ENCODE results near the gene DENND10.
"Not testable (repeated sequence)": the region's sequence is repeated elsewhere in the genome, so short reads cannot be mapped to it uniquely, and the experiment has no call there.

The DENND10 gene

GRCh38 chr10:119149729-119150128, 45.8 kb downstream of the DENND10 start:
- no peak overlapping the region for H3K4me3 ChIP-seq (ENCODE audit: low read length)
- H3K4me1 ChIP-seq (ENCODE audit: control insufficient read depth, insufficient read depth, low read length) = no peaks in the 10 kb centered on the region
- WGBS (ENCODE audit: insufficient coverage, insufficient read length) = no CpG with 5 or more reads among the region's 13 CpGs
- no peak overlapping the region for H3K27ac ChIP-seq (ENCODE audit: low read length)
- H3K36me3 ChIP-seq (ENCODE audit: control insufficient read depth, insufficient read depth, low read length) = peaks cover 3% of the 10 kb centered on the region; the same call in 1 of the 2 replicates
- DNase-seq (ENCODE audit: low read depth, low spot score) = no peak
- H3K27me3 ChIP-seq (ENCODE audit: control insufficient read depth, insufficient read depth, low read length) = no peaks in the 10 kb centered on the region
- H3K9me3 ChIP-seq (ENCODE audit: control insufficient read depth, insufficient read depth, low read length) = no peaks in the 10 kb centered on the region

GRCh38 chr10:119151601-119152000, 47.7 kb downstream of the DENND10 start:
- not testable (repeated sequence) for DNase-seq (ENCODE audit: low read depth, low spot score); H3K4me3 ChIP-seq (ENCODE audit: low read length); H3K36me3 ChIP-seq (ENCODE audit: control insufficient read depth, insufficient read depth, low read length); H3K4me1 ChIP-seq (ENCODE audit: control insufficient read depth, insufficient read depth, low read length); H3K9me3 ChIP-seq (ENCODE audit: control insufficient read depth, insufficient read depth, low read length); H3K27ac ChIP-seq (ENCODE audit: low read length); H3K27me3 ChIP-seq (ENCODE audit: control insufficient read depth, insufficient read depth, low read length)
- WGBS (ENCODE audit: insufficient coverage, insufficient read length) = no CpG with 5 or more reads among the region's 6 CpGs

GRCh38 chr10:119153041-119153440, 49.1 kb downstream of the DENND10 start:
- Histone ChIP-seq H3K36me3 (ENCODE audit: control insufficient read depth, insufficient read depth, low read length) (peaks cover 3% of the 10 kb centered on the region; the same call in 1 of the 2 replicates), H3K27me3 (ENCODE audit: control insufficient read depth, insufficient read depth, low read length) (no peaks in the 10 kb centered on the region), H3K9me3 (ENCODE audit: control insufficient read depth, insufficient read depth, low read length) (no peaks in the 10 kb centered on the region), H3K4me3 (ENCODE audit: low read length) (no peak overlapping the region), H3K27ac (ENCODE audit: low read length) (no peak overlapping the region), H3K4me1 (ENCODE audit: control insufficient read depth, insufficient read depth, low read length) (no peaks in the 10 kb centered on the region)
- no CpG with 5 or more reads among the region's 5 CpGs for WGBS (ENCODE audit: insufficient coverage, insufficient read length)
- DNase-seq (ENCODE audit: low read depth, low spot score) = no peak

- H3K36me3 ChIP-seq (ENCODE audit: control insufficient read depth, insufficient read depth, low read length) = peaks cover 3% of the 10 kb centered on the region; the same call in 1 of the 2 replicates
- no CpG with 5 or more reads among the region's 12 CpGs for WGBS (ENCODE audit: insufficient coverage, insufficient read length)
These were observed 49.7 kb downstream of the DENND10 start for GRCh38 chr10:119153661-119154060.

GRCh38 chr10:119159332-119159731, 55.4 kb downstream of the DENND10 start:
- no peaks in the 10 kb centered on the region for H3K4me1 ChIP-seq (ENCODE audit: control insufficient read depth, insufficient read depth, low read length)
- no peaks in the 10 kb centered on the region for H3K27me3 ChIP-seq (ENCODE audit: control insufficient read depth, insufficient read depth, low read length)
- H3K4me3 ChIP-seq (ENCODE audit: low read length) = no peak overlapping the region
- no CpG with 5 or more reads among the region's 8 CpGs for WGBS (ENCODE audit: insufficient coverage, insufficient read length)
- no peak for DNase-seq (ENCODE audit: low read depth, low spot score)
- H3K27ac ChIP-seq (ENCODE audit: low read length) = no peak overlapping the region
- no peaks in the 10 kb centered on the region for H3K36me3 ChIP-seq (ENCODE audit: control insufficient read depth, insufficient read depth, low read length)
- H3K9me3 ChIP-seq (ENCODE audit: control insufficient read depth, insufficient read depth, low read length) = no peaks in the 10 kb centered on the region

More at GRCh38 chr10:119153661-119154060, 49.7 kb downstream of the DENND10 start:
- DNase-seq (ENCODE audit: low read depth, low spot score) = no peak
- Histone ChIP-seq H3K4me1 (ENCODE audit: control insufficient read depth, insufficient read depth, low read length) (no peaks in the 10 kb centered on the region), H3K27ac (ENCODE audit: low read length) (no peak overlapping the region), H3K9me3 (ENCODE audit: control insufficient read depth, insufficient read depth, low read length) (no peaks in the 10 kb centered on the region), H3K27me3 (ENCODE audit: control insufficient read depth, insufficient read depth, low read length) (no peaks in the 10 kb centered on the region), H3K4me3 (ENCODE audit: low read length) (no peak overlapping the region)

GRCh38 chr10:119161680-119162451, 58.0 kb downstream of the DENND10 start:
- Histone ChIP-seq H3K4me1 (ENCODE audit: control insufficient read depth, insufficient read depth, low read length) (peaks cover 2% of the 10 kb centered on the region; the same call in 1 of the 2 replicates), H3K27me3 (ENCODE audit: control insufficient read depth, insufficient read depth, low read length) (no peaks in the 10 kb centered on the region), H3K9me3 (ENCODE audit: control insufficient read depth, insufficient read depth, low read length) (no peaks in the 10 kb centered on the region), H3K36me3 (ENCODE audit: control insufficient read depth, insufficient read depth, low read length) (no peaks in the 10 kb centered on the region), H3K4me3 (ENCODE audit: low read length) (no peak overlapping the region), H3K27ac (ENCODE audit: low read length) (no peak overlapping the region)
- no CpG with 5 or more reads among the region's 11 CpGs for WGBS (ENCODE audit: insufficient coverage, insufficient read length)
- no peak for DNase-seq (ENCODE audit: low read depth, low spot score)

- Histone ChIP-seq H3K4me3 (ENCODE audit: low read length) (no peak overlapping the region), H3K4me1 (ENCODE audit: control insufficient read depth, insufficient read depth, low read length) (peaks cover 2% of the 10 kb centered on the region; the same call in 1 of the 2 replicates), H3K9me3 (ENCODE audit: control insufficient read depth, insufficient read depth, low read length) (no peaks in the 10 kb centered on the region), H3K36me3 (ENCODE audit: control insufficient read depth, insufficient read depth, low read length) (no peaks in the 10 kb centered on the region), H3K27me3 (ENCODE audit: control insufficient read depth, insufficient read depth, low read length) (no peaks in the 10 kb centered on the region), H3K27ac (ENCODE audit: low read length) (no peak overlapping the region)
- no peak for DNase-seq (ENCODE audit: low read depth, low spot score)
- WGBS (ENCODE audit: insufficient coverage, insufficient read length) = no CpG with 5 or more reads among the region's 5 CpGs
These were observed 58.7 kb downstream of the DENND10 start for GRCh38 chr10:119162452-119163092.

- Histone ChIP-seq H3K9me3 (ENCODE audit: control insufficient read depth, insufficient read depth, low read length) (no peaks in the 10 kb centered on the region), H3K36me3 (ENCODE audit: control insufficient read depth, insufficient read depth, low read length) (peaks cover 9% of the 10 kb centered on the region; the same call in 1 of the 2 replicates), H3K27ac (ENCODE audit: low read length) (no peak within 1 kb of the TSS), H3K27me3 (ENCODE audit: control insufficient read depth, insufficient read depth, low read length) (no peaks in the 10 kb centered on the region), H3K4me1 (ENCODE audit: control insufficient read depth, insufficient read depth, low read length) (peaks cover 2% of the 10 kb centered on the region; the same call in 1 of the 2 replicates), H3K4me3 (ENCODE audit: low read length) (peak within 1 kb of the TSS; percentile 69)
- no peak for DNase-seq (ENCODE audit: low read depth, low spot score)
- no CpG with 5 or more reads among the region's 90 CpGs for WGBS (ENCODE audit: insufficient coverage, insufficient read length)
These were observed 61.5 kb downstream of the DENND10 start, which contains the start of gene SFXN4 for GRCh38 chr10:119165171-119166117. TSS of gene SFXN4 (minus strand) at chr10:119165714. CDS start at chr10:119165647, 67 bp downstream.

- H3K36me3 ChIP-seq (ENCODE audit: control insufficient read depth, insufficient read depth, low read length) = peaks cover 9% of the 10 kb centered on the region; the same call in 1 of the 2 replicates
- no CpG with 5 or more reads among the region's 7 CpGs for WGBS (ENCODE audit: insufficient coverage, insufficient read length)
These were observed 62.2 kb downstream of the DENND10 start for GRCh38 chr10:119166118-119166500.

GRCh38 chr10:119166564-119166963, 62.7 kb downstream of the DENND10 start:
- WGBS (ENCODE audit: insufficient coverage, insufficient read length) = no CpG with 5 or more reads among the region's 8 CpGs
- no peak for DNase-seq (ENCODE audit: low read depth, low spot score)
- no peak overlapping the region for H3K27ac ChIP-seq (ENCODE audit: low read length)
- H3K4me3 ChIP-seq (ENCODE audit: low read length) = no peak overlapping the region
- peaks cover 2% of the 10 kb centered on the region; the same call in 1 of the 2 replicates for H3K4me1 ChIP-seq (ENCODE audit: control insufficient read depth, insufficient read depth, low read length)
- H3K36me3 ChIP-seq (ENCODE audit: control insufficient read depth, insufficient read depth, low read length) = peaks cover 14% of the 10 kb centered on the region; the same call in 1 of the 2 replicates
- H3K9me3 ChIP-seq (ENCODE audit: control insufficient read depth, insufficient read depth, low read length) = no peaks in the 10 kb centered on the region
- H3K27me3 ChIP-seq (ENCODE audit: control insufficient read depth, insufficient read depth, low read length) = no peaks in the 10 kb centered on the region

More at GRCh38 chr10:119166118-119166500, 62.2 kb downstream of the DENND10 start:
- Histone ChIP-seq H3K27ac (ENCODE audit: low read length) (no peak overlapping the region), H3K4me3 (ENCODE audit: low read length) (peak overlapping the region; percentile 69; the same call in 1 of the 2 replicates), H3K9me3 (ENCODE audit: control insufficient read depth, insufficient read depth, low read length) (no peaks in the 10 kb centered on the region), H3K4me1 (ENCODE audit: control insufficient read depth, insufficient read depth, low read length) (peaks cover 2% of the 10 kb centered on the region; the same call in 1 of the 2 replicates), H3K27me3 (ENCODE audit: control insufficient read depth, insufficient read depth, low read length) (no peaks in the 10 kb centered on the region)
- no peak for DNase-seq (ENCODE audit: low read depth, low spot score)

Data from iPS DF 6.9 (cell line).